ENCODE results near the gene TAS2R19. TPM values are rescaled to one million over a fixed set of nuclear protein-coding genes. Genes with fewer than 3 reads are reported as not detected.

The TAS2R19 gene
- total RNA-seq (10 to 100 TPM in 2 of 7 donors, 1 to 10 TPM in 5; 4.1 to 13.8 (median 9.1) TPM), polyA plus RNA-seq (under 1 TPM in 2 of 3 donors, not detected in 1; 0.38 to 0.53 TPM)
- long read RNA-seq, donor 1, partial matches to known transcripts = 0 of 1 reads
- long read RNA-seq, donor 1, other reads (novel, unspliced or antisense) = 0 of 1 reads
- long read RNA-seq, donor 2, partial matches to known transcripts = 0 of 1 reads
- long read RNA-seq, donor 2, other reads (novel, unspliced or antisense) = 0 of 1 reads

- Histone ChIP-seq H3K4me3 (no peak within 1 kb of the TSS), H3K9me3 (peaks cover 0 to 13% (median 0%) of the 10 kb centered on the region in 8 donors), H3K27me3 (replicated peaks in 1 of 7) (no peaks in the 10 kb centered on the region), H3K4me1 (no peaks in the 10 kb centered on the region), H3K36me3 (peaks cover 0 to 20% (median 0%) of the 10 kb centered on the region in 6 donors), H3K27ac (no peak within 1 kb of the TSS)
- DNase-seq = no peak
- 96 to 100% (median 98%) methylated on average over 1 of the region's 1 CpG for WGBS, 5 donors
- TF ChIP-seq, protein P1, sequence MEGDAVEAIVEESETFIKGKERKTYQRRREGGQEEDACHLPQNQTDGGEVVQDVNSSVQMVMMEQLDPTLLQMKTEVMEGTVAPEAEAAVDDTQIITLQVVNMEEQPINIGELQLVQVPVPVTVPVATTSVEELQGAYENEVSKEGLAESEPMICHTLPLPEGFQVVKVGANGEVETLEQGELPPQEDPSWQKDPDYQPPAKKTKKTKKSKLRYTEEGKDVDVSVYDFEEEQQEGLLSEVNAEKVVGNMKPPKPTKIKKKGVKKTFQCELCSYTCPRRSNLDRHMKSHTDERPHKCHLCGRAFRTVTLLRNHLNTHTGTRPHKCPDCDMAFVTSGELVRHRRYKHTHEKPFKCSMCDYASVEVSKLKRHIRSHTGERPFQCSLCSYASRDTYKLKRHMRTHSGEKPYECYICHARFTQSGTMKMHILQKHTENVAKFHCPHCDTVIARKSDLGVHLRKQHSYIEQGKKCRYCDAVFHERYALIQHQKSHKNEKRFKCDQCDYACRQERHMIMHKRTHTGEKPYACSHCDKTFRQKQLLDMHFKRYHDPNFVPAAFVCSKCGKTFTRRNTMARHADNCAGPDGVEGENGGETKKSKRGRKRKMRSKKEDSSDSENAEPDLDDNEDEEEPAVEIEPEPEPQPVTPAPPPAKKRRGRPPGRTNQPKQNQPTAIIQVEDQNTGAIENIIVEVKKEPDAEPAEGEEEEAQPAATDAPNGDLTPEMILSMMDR (IDR thresholded peaks at IDR 0.05 in 8 of 11, conservative IDR thresholded peaks at IDR 0.05 in 3 of 11) = no peak
- no peak for TF ChIP-seq POLR2A (IDR thresholded peaks at IDR 0.05)
- intact Hi-C loops (cut with DNase I; ENCODE audit: low total_unique reads) = no loop called here
Observed at GRCh38 chr12:11022520-11022919, at the start of gene TAS2R19. Gene TAS2R19 (minus strand): TSS chr12:11022620. CDS start chr12:11022571, 49 bp downstream.

DNA sequence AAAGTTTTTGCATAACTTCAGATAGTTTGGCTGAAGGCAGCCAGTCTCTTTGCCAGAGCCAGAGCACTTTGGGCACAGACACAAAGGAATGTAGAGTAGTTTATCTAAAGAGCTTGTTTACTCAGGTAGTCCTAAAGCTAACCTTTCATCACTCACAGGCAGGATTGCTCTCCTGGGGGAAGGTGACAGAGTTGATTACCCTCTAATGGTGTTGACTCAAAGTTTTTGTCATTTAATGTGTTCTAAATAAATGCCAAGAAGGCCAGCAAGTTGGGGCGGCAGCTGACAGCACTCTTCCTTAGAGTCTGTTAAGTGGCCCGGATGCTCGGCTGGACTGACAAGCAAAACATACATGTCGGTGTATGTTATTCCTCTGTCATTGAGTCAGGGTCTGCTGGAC, 49.0 kb upstream of the TAS2R19 start:
- TF ChIP-seq, protein P1 (IDR thresholded peaks at IDR 0.05 in 8 of 11, conservative IDR thresholded peaks at IDR 0.05 in 3 of 11) = no peak
- TF ChIP-seq POLR2AphosphoS5 (IDR thresholded peaks at IDR 0.05) (no peak), POLR2A (IDR thresholded peaks at IDR 0.05) (no peak)
- no peak for DNase-seq
- no peaks in the 10 kb centered on the region for H3K36me3 ChIP-seq
- no peak overlapping the region for H3K4me3 ChIP-seq
- H3K4me1 ChIP-seq = no peaks in the 10 kb centered on the region
- no peaks in the 10 kb centered on the region for H3K9me3 ChIP-seq
- H3K27ac ChIP-seq = no peak overlapping the region
- H3K27me3 ChIP-seq (replicated peaks in 1 of 7) = no peaks in the 10 kb centered on the region
- WGBS, 5 donors = 50 to 70% (median 64%) methylated on average over 4 of the region's 4 CpGs
- intact Hi-C loops (cut with DNase I; ENCODE audit: low total_unique reads) = no loop called here

DNA sequence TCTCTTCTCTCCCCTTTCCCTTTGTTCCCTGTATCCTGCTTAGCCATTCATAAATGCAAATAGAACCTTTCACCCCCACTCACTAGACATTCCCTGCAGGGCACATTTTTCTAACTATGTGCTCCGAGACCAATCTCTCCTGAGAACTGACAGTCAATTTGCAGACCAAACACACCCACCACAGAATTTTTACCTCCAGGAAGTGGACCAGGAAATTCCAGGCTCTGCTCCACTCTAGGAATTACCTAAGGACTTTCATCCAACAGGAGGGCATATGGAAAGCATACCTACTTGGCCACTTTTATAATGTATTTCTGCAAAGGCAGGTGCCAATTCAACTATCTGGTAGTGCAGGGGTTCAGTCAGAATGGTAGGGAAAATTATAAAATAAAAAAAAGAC, 48.6 kb upstream of the TAS2R19 start:
- 63 to 100% (median 81%) methylated on average over 1 of the region's 1 CpG; no CpG with 5 or more reads in 1 of the 5 donors for WGBS, 5 donors
- intact Hi-C loops (cut with DNase I; ENCODE audit: low total_unique reads) = no loop called here
- no peaks in the 10 kb centered on the region for H3K4me1 ChIP-seq
- no peaks in the 10 kb centered on the region for H3K36me3 ChIP-seq
- no peak for TF ChIP-seq POLR2A (IDR thresholded peaks at IDR 0.05)
- no peaks in the 10 kb centered on the region for H3K9me3 ChIP-seq
- H3K27me3 ChIP-seq (replicated peaks in 1 of 7) = no peaks in the 10 kb centered on the region
- H3K27ac ChIP-seq = no peak overlapping the region
- no peak overlapping the region for H3K4me3 ChIP-seq
- no peak for DNase-seq

DNA sequence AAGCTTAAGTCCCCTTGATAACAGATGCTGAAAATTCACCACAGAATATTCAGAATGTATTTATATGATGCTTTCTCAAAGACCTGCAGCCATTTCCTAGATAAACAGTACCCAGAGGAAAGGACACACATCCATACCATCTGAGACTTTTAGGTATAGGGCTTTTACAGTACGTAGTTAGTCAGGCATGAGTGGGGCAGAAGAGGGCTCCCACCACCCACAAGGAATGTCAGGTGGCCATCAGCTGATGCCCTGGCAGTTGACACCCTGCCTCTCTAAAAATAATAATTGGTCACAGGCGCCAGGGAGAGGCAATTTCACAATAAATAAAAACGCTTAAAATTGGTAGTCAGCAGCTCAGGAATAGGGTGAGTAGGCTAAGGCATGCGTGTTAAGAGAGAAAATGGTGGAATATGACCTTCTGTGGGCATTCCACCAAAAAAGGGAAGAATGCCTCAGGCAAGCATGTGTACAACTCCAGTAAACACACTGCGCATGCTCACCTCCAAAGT, 47.5 kb upstream of the TAS2R19 start:
- intact Hi-C loops (cut with DNase I; ENCODE audit: low total_unique reads) = no loop called here
- TF ChIP-seq, protein P1 (IDR thresholded peaks at IDR 0.05 in 8 of 11, conservative IDR thresholded peaks at IDR 0.05 in 3 of 11) = no peak
- TF ChIP-seq POLR2AphosphoS5 (IDR thresholded peaks at IDR 0.05) (no peak), POLR2A (IDR thresholded peaks at IDR 0.05) (no peak)
- WGBS, 5 donors = 78 to 88% (median 86%) methylated on average over 5 of the region's 5 CpGs
- Histone ChIP-seq H3K27ac (no peak overlapping the region), H3K27me3 (replicated peaks in 1 of 7) (no peaks in the 10 kb centered on the region), H3K4me3 (no peak overlapping the region), H3K36me3 (no peaks in the 10 kb centered on the region), H3K4me1 (no peaks in the 10 kb centered on the region), H3K9me3 (no peaks in the 10 kb centered on the region)
- no peak for DNase-seq
